Hepatocyte (in vitro differentiated cells): Measurements from ENCODE around the gene CTBP2.

Experiments
- EZH2 ChIP-seq: fragments of 200-600 bp; sonication (generic); IDR thresholded peaks from 2 replicates; pipeline ENCODE4 v1.6.1; 2016; ENCODE audit warnings: antibody characterized with exemption, mild to moderate bottlenecking, borderline replicate concordance
- EZH2phosphoT487 ChIP-seq: fragments of 200-600 bp; sonication (generic); IDR thresholded peaks from one replicate; pipeline ENCODE4 v1.6.1; 2018; ENCODE audit warnings: antibody characterized with exemption, mild to moderate bottlenecking, low read depth, moderate library complexity; ENCODE audit not compliant: unreplicated experiment, severe bottlenecking
- TF ChIP-seq, protein P1 (sequence below): fragments of 200-600 bp; sonication (generic); IDR thresholded peaks from 2 replicates; pipeline ENCODE4 v1.5.1; 2016; ENCODE audit warnings: antibody characterized with exemption, mild to moderate bottlenecking; ENCODE audit not compliant: poor library complexity

GRCh38 chr10:125149036-125149679 lies 11.2 kb downstream of the CTBP2 start:
- TF ChIP-seq, protein P1, sequence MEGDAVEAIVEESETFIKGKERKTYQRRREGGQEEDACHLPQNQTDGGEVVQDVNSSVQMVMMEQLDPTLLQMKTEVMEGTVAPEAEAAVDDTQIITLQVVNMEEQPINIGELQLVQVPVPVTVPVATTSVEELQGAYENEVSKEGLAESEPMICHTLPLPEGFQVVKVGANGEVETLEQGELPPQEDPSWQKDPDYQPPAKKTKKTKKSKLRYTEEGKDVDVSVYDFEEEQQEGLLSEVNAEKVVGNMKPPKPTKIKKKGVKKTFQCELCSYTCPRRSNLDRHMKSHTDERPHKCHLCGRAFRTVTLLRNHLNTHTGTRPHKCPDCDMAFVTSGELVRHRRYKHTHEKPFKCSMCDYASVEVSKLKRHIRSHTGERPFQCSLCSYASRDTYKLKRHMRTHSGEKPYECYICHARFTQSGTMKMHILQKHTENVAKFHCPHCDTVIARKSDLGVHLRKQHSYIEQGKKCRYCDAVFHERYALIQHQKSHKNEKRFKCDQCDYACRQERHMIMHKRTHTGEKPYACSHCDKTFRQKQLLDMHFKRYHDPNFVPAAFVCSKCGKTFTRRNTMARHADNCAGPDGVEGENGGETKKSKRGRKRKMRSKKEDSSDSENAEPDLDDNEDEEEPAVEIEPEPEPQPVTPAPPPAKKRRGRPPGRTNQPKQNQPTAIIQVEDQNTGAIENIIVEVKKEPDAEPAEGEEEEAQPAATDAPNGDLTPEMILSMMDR: no peak
- no peak for TF ChIP-seq EZH2
- no peak for TF ChIP-seq EZH2phosphoT487
